GM12878 (cell line): Measurements from ENCODE around the gene STARD5. TPM values are rescaled to one million over a fixed set of nuclear protein-coding genes. Genes with fewer than 3 reads are reported as not detected.

Experiments
- ATAC-seq: fragments of 200-7000 bp; cut with Tn5 transposase; 3 replicates; pipeline ENCODE4 v1.9.1; 2020; ENCODE audit warnings: mild to moderate bottlenecking, moderate library complexity
- BruUV-seq: library from RNA; stranded (reverse); fragments of 400-500 nt; replicated peaks from 2 replicates; lab custom pipeline; 2021; lab: Mats Ljungman, UMichigan
- CTCF ChIA-PET: fragments of 300-600 bp; sonication (Branson Sonifier 250); formaldehyde crosslinking; extraction: SDS; loops from one replicate; lab custom pipeline; 2021; ENCODE audit warnings: inconsistent platforms; lab: Yijun Ruan, JAX
- POLR2A ChIA-PET: fragments of 350-600 bp; formaldehyde crosslinking; extraction: SDS; loops from one replicate; lab custom pipeline; 2021; ENCODE audit warnings: inconsistent platforms; lab: Charles Lee
- RAD21 ChIA-PET: fragments of 300-600 bp; sonication (Branson Sonifier 250); formaldehyde crosslinking; loops from one replicate; lab custom pipeline; 2023; ENCODE audit warnings: antibody characterized with exemption; ENCODE audit not compliant: unreplicated experiment; lab: Charles Lee
- SMC1A ChIA-PET: fragments of 300-600 bp; sonication (Branson Sonifier 250); formaldehyde crosslinking; loops from one replicate; lab custom pipeline; 2023; ENCODE audit not compliant: unreplicated experiment, uncharacterized antibody; lab: Charles Lee
- DNase-seq: peaks from one replicate; pipeline ENCODE4 v3.0.0-alpha.2; 2011; ENCODE audit warnings: low read depth, low spot score
- FAIRE-seq: peaks from 3 replicates; lab custom pipeline; 2011; peaks lifted over from hg19 to GRCh38; lab: Jason Lieb, UNC
- H2AFZ ChIP-seq: 2 replicates; pipeline ENCODE4 v1.6.0; 2011; ENCODE audit warnings: low read depth, low read length, control low read depth; ENCODE audit not compliant: control insufficient read depth
- H3K27ac ChIP-seq: 2 replicates; pipeline ENCODE4 v1.5.1; 2011; ENCODE audit warnings: control low read depth; ENCODE audit not compliant: control insufficient read depth, insufficient read depth
- H3K27me3 ChIP-seq, 2 experiments: replicated peaks in 1 of 2; 2 replicates each; pipeline versions ENCODE4 v1.6.0 to v1.6.1; 2011; ENCODE audit warnings: low read length in 1 of 2; ENCODE audit not compliant: control insufficient read depth in 2 of 2, insufficient read depth in 2 of 2
- H3K36me3 ChIP-seq, 2 experiments: 2 replicates each; pipeline ENCODE4 v1.5.1; 2011; ENCODE audit warnings: low read length in 1 of 2; ENCODE audit not compliant: control insufficient read depth in 2 of 2, insufficient read depth in 2 of 2
- H3K4me1 ChIP-seq: 2 replicates; pipeline ENCODE4 v1.6.1; 2011; ENCODE audit warnings: mild to moderate bottlenecking, low read length, moderate library complexity, mixed read lengths; ENCODE audit not compliant: control insufficient read depth, insufficient read depth
- H3K4me2 ChIP-seq: 2 replicates; pipeline ENCODE4 v1.6.0; 2011; ENCODE audit warnings: control low read depth; ENCODE audit not compliant: control insufficient read depth, insufficient read depth
- H3K4me3 ChIP-seq: fragments of 200-600 bp; sonication (generic); 2 replicates; pipeline ENCODE4 v1.5.1; 2016
- H3K79me2 ChIP-seq: 2 replicates; pipeline ENCODE4 v1.6.0; 2011; ENCODE audit warnings: low read length; ENCODE audit not compliant: control insufficient read depth, insufficient read depth
- H3K9ac ChIP-seq: 2 replicates; pipeline ENCODE4 v1.8.0; 2011; ENCODE audit warnings: low read length, control low read depth, mixed read lengths; ENCODE audit not compliant: control insufficient read depth, insufficient read depth
- H3K9me3 ChIP-seq: replicated peaks from 3 replicates; pipeline ENCODE4 v1.5.1; 2011; ENCODE audit warnings: mild to moderate bottlenecking, low read length; ENCODE audit not compliant: control insufficient read depth, insufficient read depth
- H4K20me1 ChIP-seq: 2 replicates; pipeline ENCODE4 v1.6.0; 2011; ENCODE audit not compliant: control insufficient read depth, insufficient read depth
- ESRRA ChIP-seq: IDR thresholded peaks from 2 replicates; pipeline ENCODE4 v1.6.1; 2012; ENCODE audit warnings: mild to moderate bottlenecking, low read length, improper control_type of control experiment
- HDAC6 ChIP-seq: fragments of 200-600 bp; sonication (generic); IDR thresholded peaks from one replicate; pipeline ENCODE4 v1.8.0; 2017; ENCODE audit warnings: antibody characterized with exemption; ENCODE audit not compliant: unreplicated experiment
- HDGF ChIP-seq: fragments of 450-650 bp; IDR thresholded peaks from 2 replicates; pipeline ENCODE4 v1.6.1; 2016; ENCODE audit warnings: antibody characterized with exemption
- IKZF1 ChIP-seq: fragments of 450-650 bp; conservative IDR thresholded peaks from 2 replicates; pipeline ENCODE4 v1.6.1; 2017; ENCODE audit warnings: antibody characterized with exemption, mild to moderate bottlenecking
- JUNB ChIP-seq: IDR thresholded peaks from 2 replicates; pipeline ENCODE4 v1.6.1; 2016; ENCODE audit warnings: antibody characterized with exemption, mild to moderate bottlenecking
- MEF2B ChIP-seq: fragments of 450-650 bp; IDR thresholded peaks from 2 replicates; pipeline ENCODE4 v1.6.1; 2018; ENCODE audit warnings: mild to moderate bottlenecking, moderate library complexity; ENCODE audit not compliant: partially characterized antibody, poor library complexity, severe bottlenecking
- MTA2 ChIP-seq: fragments of 450-650 bp; IDR thresholded peaks from 2 replicates; pipeline ENCODE4 v1.6.1; 2016; ENCODE audit warnings: low read depth, mild to moderate bottlenecking, moderate library complexity
- NFYB ChIP-seq: IDR thresholded peaks from 2 replicates; pipeline ENCODE4 v1.6.1; 2011; ENCODE audit warnings: low read depth, mild to moderate bottlenecking, low read length, improper control_type of control experiment, moderate library complexity; ENCODE audit not compliant: insufficient read depth
- NRF1 ChIP-seq: conservative IDR thresholded peaks from 2 replicates; pipeline ENCODE4 v1.6.1; 2011; ENCODE audit warnings: mild to moderate bottlenecking, low read depth, low read length, improper control_type of control experiment
- PAX8 ChIP-seq: fragments of 450-650 bp; IDR thresholded peaks from 2 replicates; pipeline ENCODE4 v1.6.1; 2017; ENCODE audit warnings: mild to moderate bottlenecking, moderate library complexity
- RCOR1 ChIP-seq: conservative IDR thresholded peaks from 2 replicates; pipeline ENCODE4 v1.6.1; 2012; ENCODE audit warnings: low read depth, low read length, improper control_type of control experiment
- SP1 ChIP-seq: IDR thresholded peaks from one replicate; pipeline ENCODE4 v1.6.1; 2011; ENCODE audit warnings: low read depth, low read length
- SREBF2 ChIP-seq: IDR thresholded peaks from 2 replicates; pipeline ENCODE4 v1.6.1; 2012; ENCODE audit warnings: mild to moderate bottlenecking, low read length
- SUPT20H ChIP-seq: IDR thresholded peaks from 2 replicates; pipeline ENCODE4 v1.6.1; 2011; ENCODE audit warnings: low read depth, mild to moderate bottlenecking, low read length, moderate library complexity, borderline replicate concordance; ENCODE audit not compliant: control insufficient read depth
- TCF12 ChIP-seq: IDR thresholded peaks from 2 replicates; pipeline ENCODE4 v1.6.1; 2011; ENCODE audit warnings: low read depth, mild to moderate bottlenecking, low read length
- ZSCAN29 ChIP-seq: fragments of 450-650 bp; IDR thresholded peaks from 2 replicates; pipeline ENCODE4 v1.6.1; 2017; ENCODE audit warnings: mild to moderate bottlenecking, moderate library complexity
- ZZZ3 ChIP-seq: IDR thresholded peaks from 2 replicates; pipeline ENCODE4 v1.6.1; 2011; ENCODE audit warnings: low read depth; ENCODE audit not compliant: control insufficient read depth, insufficient read length
- WGBS: methylation state at CpG from one replicate; pipeline ENCODE4 v1.1.6; 2016; ENCODE audit warnings: low lambda C conversion rate; ENCODE audit not compliant: insufficient replicate concordance, insufficient coverage; ENCODE audit errors: missing lambda C conversion rate; 5-methylcytosine and 5-hydroxymethylcytosine counted together
- in situ Hi-C: fragments of 300-500 bp; cut with MboI; formaldehyde crosslinking; loops from 9 replicates; pipeline ENCODE4 v1.14.3; 2018; ENCODE audit warnings: mixed read lengths
- intact Hi-C: fragments of 100-400 bp; cut with micrococcal nuclease; formaldehyde crosslinking; loops from one replicate; pipeline ENCODE4 v1.14.2; 2022; ENCODE audit not compliant: unreplicated experiment
- polyA plus RNA-seq, 11 experiments: library from polyadenylated mRNA; depleted of rRNA in 4 of 11; unstranded in 6 of 11; stranded (reverse) in 5 of 11; fragments of >200 nt; fragmentation: Nextera tagmentation in 4 of 11; fragmentation: Illumina TruSeq in 1 of 11; extraction: Ambion mirVana in 4 of 11; extraction: Trizol in 1 of 11; gene quantifications; 1 replicate in 1 of 11; 2 replicates in 10 of 11; pipeline versions ENCODE4 v1.2.1 to v1.2.3, GENCODE V29; 2011 to 2016; ENCODE audit warnings: inconsistent platforms in 2 of 11, missing spikeins in 2 of 11, low read depth in 1 of 11
- total RNA-seq, 4 experiments: library from RNA; depleted of rRNA in 3 of 4; stranded (reverse); fragments of >200 nt in 3 of 4; fragmentation: Illumina TruSeq in 1 of 4; extraction: Trizol in 1 of 4; gene quantifications; 2 replicates each; pipeline versions ENCODE4 v1.2.1 to v1.2.3, GENCODE V29; 2013 to 2021
- TF ChIP-seq, protein P1 (sequence below): fragments of 450-650 bp; IDR thresholded peaks from 2 replicates; pipeline ENCODE4 v1.6.1; 2017; ENCODE audit warnings: low read depth, mild to moderate bottlenecking, moderate library complexity

The STARD5 gene
- total and polyA plus RNA-seq, 10 of the 15 experiments (the other 5 are each of a cell fraction or from before 2014, with no cell fraction given), result 2.3 to 9.4 (median 4.7) TPM

DNA sequence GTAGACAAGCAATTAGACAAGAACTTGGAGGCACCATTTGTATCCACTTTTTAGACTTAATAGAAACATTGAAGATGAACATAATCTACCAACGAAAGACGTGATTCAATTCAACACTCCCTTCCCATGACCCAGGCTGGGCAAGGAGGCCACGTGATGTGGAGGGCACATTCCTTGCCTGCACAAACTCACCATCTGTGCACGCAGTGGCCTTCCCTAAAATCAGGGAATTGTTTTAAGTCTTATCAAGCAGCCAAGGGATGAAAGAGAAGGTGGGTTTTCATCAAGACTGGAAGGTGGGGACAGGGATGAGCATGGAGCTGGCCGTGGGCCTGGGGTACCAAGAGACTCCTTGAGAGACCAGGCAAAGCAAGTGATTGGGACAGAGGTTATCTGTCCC is 13.5 kb downstream of the STARD5 start:
- 85% methylated on average over 5 of the region's 5 CpGs for WGBS
- Histone ChIP-seq H3K4me2 (no peak overlapping the region), H2AFZ (no peak overlapping the region), H3K9me3 (no peaks in the 10 kb centered on the region), H4K20me1 (no peaks in the 10 kb centered on the region), H3K27ac (no peak overlapping the region), H3K27me3 (no peaks in the 10 kb centered on the region), H3K79me2 (peaks cover 5% of the 10 kb centered on the region), H3K9ac (no peak overlapping the region), H3K36me3 (peaks cover 30 to 53% of the 10 kb centered on the region in 2 experiments), H3K4me1 (peaks cover 32% of the 10 kb centered on the region), H3K4me3 (no peak overlapping the region)
- TF ChIP-seq HDGF (no peak), HDAC6 (no peak), MEF2B (no peak), SUPT20H (no peak), ZZZ3 (no peak), ZSCAN29 (no peak), SREBF2 (no peak), ESRRA (no peak), RCOR1 (no peak), IKZF1 (no peak), PAX8 (no peak), NRF1 (no peak), SP1 (no peak), TCF12 (no peak), JUNB (no peak), MTA2 (no peak), NFYB (no peak)
- TF ChIP-seq, protein P1, sequence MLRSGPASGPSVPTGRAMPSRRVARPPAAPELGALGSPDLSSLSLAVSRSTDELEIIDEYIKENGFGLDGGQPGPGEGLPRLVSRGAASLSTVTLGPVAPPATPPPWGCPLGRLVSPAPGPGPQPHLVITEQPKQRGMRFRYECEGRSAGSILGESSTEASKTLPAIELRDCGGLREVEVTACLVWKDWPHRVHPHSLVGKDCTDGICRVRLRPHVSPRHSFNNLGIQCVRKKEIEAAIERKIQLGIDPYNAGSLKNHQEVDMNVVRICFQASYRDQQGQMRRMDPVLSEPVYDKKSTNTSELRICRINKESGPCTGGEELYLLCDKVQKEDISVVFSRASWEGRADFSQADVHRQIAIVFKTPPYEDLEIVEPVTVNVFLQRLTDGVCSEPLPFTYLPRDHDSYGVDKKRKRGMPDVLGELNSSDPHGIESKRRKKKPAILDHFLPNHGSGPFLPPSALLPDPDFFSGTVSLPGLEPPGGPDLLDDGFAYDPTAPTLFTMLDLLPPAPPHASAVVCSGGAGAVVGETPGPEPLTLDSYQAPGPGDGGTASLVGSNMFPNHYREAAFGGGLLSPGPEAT, result no peak
- POLR2A ChIA-PET, result interaction anchor here (1.3 to 2.0 kb wide), 4 partner anchors 9 to 18 kb away, joined by 5 to 20 read pairs (median 6); partner anchors contain the start of gene STARD5
- DNase-seq (no peak), ATAC-seq (no peak), FAIRE-seq (no peak)
- SMC1A ChIA-PET, result interaction anchor here (1.2 to 4.0 kb wide), 8 partner anchors 9 to 45 kb away, joined by 3 to 55 read pairs (median 14); no protein-coding TSS in a partner anchor
- intact Hi-C loops (no loop called here), in situ Hi-C loops (no loop called here)
- CTCF ChIA-PET, result interaction anchor here (0.8 to 5.0 kb wide), 5 partner anchors 24 to 44 kb away, joined by 3 to 24 read pairs (median 8); no protein-coding TSS in a partner anchor
- no TSS peak for BruUV-seq
- RAD21 ChIA-PET, result interaction anchor here (1.8 to 2.2 kb wide), 5 partner anchors 8 to 35 kb away, joined by 5 to 31 read pairs (median 12); partner anchors contain the start of gene STARD5
